Retinal pigment epithelial cell (primary cell): ENCODE measurements around the gene GALT.

Experiments
- DNase-seq: peaks from one replicate; pipeline ENCODE4 v3.0.0-alpha.2; 2010; ENCODE audit warnings: low read depth
- H3K4me3 ChIP-seq: 2 replicates; pipeline ENCODE4 v1.5.1; 2011; ENCODE audit warnings: mild to moderate bottlenecking, low read length, control low read depth, moderate library complexity
- CTCF ChIP-seq: conservative IDR thresholded peaks from 2 replicates; pipeline ENCODE4 v1.5.1; 2011; ENCODE audit warnings: low read depth, low read length, control low read depth, inconsistent platforms

Gene GALT

GRCh38 chr9:34653151-34654072, 6.9 kb downstream of the GALT start:
- no peak overlapping the region for H3K4me3 ChIP-seq
- no peak for TF ChIP-seq CTCF

DNA sequence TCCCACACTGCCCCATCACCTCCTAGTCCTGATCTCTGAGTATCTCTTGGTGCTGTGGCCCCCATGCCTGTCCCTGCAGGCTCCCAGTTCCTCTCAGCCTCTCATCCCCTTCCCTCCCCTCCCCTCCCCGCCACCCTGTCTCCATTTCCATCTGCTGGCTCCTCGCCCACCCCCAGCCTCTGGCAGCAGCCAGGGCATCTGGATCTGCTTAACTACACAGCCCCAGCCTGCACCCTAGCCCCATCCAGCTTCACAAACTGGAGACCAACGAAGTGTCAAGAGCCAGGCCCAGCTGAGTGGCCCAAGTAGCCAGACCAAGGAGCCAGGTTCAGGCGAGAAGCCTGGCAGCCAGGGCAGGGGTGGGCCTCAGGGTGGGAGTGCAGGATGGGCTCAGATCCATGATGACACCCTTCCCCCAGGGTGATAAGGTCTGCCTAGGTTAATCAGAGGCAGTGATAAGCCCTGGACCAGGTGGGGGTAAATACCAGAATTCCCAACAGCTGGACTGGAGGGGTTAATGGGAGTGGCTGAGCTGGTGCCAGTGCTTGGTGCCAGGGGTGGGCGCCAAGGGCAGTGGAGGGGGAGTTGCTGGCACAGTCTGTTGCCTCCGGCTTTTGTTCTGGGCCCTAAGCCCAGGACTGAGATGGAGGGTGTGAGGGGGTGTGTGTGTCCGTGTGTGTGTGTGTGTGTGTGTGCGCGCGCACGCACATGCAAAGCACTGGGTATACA, 8.0 kb downstream of the GALT start:
- no peak for TF ChIP-seq CTCF
- no peak overlapping the region for H3K4me3 ChIP-seq
- no peak for DNase-seq

More at GRCh38 chr9:34653151-34654072, 6.9 kb downstream of the GALT start:
- DNase-seq, result no peak

- no peak for DNase-seq
- TF ChIP-seq CTCF, result no peak
- H3K4me3 ChIP-seq, result no peak overlapping the region
These were observed 8.9 kb downstream of the GALT start for GRCh38 chr9:34655394-34655793.

DNA sequence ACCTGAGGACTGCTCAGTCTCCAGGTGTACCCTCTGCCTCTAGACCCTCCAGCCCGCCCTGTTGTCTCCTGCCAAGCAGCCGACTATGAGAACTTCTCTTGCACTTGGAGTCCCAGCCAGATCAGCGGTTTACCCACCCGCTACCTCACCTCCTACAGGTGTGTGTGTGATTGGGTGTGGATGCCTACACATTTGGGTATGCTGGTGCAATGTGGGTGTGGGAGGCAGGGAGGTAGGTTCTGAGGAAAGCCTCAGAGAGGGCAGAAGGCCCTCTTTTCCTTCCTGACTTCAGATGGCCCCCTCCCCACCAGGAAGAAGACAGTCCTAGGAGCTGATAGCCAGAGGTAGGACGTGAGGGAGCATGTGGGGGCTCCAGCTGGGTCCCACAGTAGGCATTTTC, 10.5 kb downstream of the GALT start:
- TF ChIP-seq CTCF, result no peak
- DNase-seq, result no peak
- H3K4me3 ChIP-seq, result no peak overlapping the region

GRCh38 chr9:34658461-34658860, 12.0 kb downstream of the GALT start:
- no peak overlapping the region for H3K4me3 ChIP-seq
- no peak for TF ChIP-seq CTCF
- DNase-seq, result no peak

- DNase-seq, result no peak
- TF ChIP-seq CTCF, result no peak
- H3K4me3 ChIP-seq, result no peak overlapping the region
These were observed 13.2 kb downstream of the GALT start for GRCh38 chr9:34659592-34660253.
